Gastrocnemius medialis (tissue), 4 donors: Measurements from ENCODE around the gene MISP3.

Experiments
- CTCF ChIP-seq, 5 experiments: fragments of 450-650 bp in 3 of 5; fragments of 200-600 bp in 2 of 5; sonication (generic) in 2 of 5; IDR thresholded peaks in 4 of 5; conservative IDR thresholded peaks in 1 of 5; 1 replicate in 4 of 5; 2 replicates in 1 of 5; pipeline ENCODE4 v1.5.1; 2016 to 2019; ENCODE audit warnings: antibody characterized with exemption in 5 of 5, mild to moderate bottlenecking in 3 of 5, moderate library complexity in 3 of 5
- POLR2A ChIP-seq, 2 donors: fragments of 450-650 bp; IDR thresholded peaks; one replicate each; pipeline ENCODE4 v1.6.1; 2017; ENCODE audit warnings: antibody characterized with exemption in 2 of 2, mild to moderate bottlenecking in 2 of 2, moderate library complexity in 2 of 2

DNA sequence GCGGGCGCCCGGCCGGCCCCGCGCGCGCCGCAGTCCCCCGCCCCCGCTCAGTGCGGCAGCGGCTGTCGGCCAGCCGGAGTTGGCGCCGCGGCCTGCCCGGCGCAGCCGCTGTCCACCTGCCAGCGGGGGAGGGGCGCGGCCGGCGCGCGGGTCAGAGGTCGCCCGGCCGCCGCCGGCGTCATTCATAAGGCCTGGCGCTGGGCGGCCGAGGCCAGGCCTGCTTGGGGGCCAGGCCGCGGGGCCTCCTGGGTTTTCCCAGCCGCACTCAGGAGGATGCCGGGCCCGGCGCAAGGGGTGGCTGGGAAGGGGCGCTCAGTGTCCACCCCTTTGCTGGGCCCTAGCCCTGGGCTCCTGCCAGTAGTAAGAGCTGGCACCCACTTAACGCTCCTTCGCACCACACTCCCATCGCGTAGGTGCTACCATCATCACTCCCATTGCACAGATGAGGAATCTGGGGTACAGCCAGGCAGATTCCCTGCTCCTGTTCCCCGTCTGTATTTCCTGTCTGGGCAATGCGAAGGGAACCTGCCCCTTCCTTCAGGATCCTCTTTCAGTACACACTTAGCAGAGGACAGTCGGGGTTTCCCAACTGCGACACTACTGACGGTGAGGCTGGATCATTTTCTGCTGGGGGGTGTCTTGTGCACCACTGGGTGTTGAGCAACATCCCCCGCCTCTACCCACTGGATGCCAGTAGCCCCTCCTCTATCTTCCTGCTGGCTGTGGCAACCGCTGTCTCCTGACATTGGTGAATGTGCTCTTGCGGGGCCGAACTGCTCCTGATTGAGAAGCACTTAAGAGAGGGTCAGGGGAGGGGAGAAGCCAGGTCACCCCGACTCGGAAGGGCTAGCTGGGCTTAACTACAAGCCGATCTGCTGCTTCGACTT, 45.8 kb downstream of the MISP3 start:
- TF ChIP-seq CTCF (IDR thresholded peaks at IDR 0.05 in 4 of 5, conservative IDR thresholded peaks at IDR 0.05 in 1 of 5) (peak in 1 of 5 experiments; percentile 12), POLR2A (IDR thresholded peaks at IDR 0.05) (peak; percentile 77 to 78)
